GM21786 (cell line): ENCODE measurements around the gene LPAR3.
A peak's percentile ranks its signal among the peaks of the same experiment; 100 is the strongest.
"Not testable (repeated sequence)": the region's sequence is repeated elsewhere in the genome, so short reads cannot be mapped to it uniquely, and the experiment has no call there.

Experiments
- ATAC-seq: cut with Tn5 transposase; IDR thresholded peaks from one replicate; pipeline ENCODE4 v1.9.1; 2021; ENCODE audit not compliant: unreplicated experiment

Gene LPAR3

DNA sequence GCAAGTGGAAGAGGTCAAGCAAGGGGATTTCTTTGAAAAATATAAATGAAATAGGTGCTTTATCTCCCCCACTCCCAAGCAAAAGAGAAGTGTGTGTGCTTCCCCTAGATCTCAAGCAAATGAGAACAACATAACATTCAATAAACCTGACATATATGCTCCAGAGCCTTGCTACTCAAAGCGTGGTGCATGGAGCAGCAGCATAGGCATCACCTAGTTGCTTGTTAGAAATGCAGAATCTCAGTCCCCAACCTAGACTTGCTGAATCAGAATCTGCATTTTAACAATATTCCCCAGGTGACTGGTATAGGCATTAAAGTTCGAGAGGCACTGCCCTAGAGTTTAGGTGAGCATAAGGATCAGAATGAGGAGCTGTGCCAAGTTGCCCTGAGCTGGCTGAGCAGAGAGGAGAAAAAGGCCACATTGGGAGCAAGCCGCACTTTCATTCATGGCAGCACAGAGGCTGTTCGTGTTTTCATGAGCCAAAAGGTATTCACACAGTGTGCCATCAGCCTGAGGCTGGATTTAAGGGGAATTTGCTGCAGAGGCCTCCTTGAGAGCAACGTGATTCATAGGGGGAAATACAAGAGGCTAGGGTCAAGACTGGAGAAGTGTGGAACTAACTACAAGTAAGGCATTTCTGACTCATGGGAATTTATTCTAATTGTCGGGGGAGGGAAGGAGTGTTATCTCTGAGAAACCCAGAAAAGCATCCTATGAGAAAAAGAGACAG lies 14.3 kb upstream of the LPAR3 start:
- ATAC-seq: no peak

DNA sequence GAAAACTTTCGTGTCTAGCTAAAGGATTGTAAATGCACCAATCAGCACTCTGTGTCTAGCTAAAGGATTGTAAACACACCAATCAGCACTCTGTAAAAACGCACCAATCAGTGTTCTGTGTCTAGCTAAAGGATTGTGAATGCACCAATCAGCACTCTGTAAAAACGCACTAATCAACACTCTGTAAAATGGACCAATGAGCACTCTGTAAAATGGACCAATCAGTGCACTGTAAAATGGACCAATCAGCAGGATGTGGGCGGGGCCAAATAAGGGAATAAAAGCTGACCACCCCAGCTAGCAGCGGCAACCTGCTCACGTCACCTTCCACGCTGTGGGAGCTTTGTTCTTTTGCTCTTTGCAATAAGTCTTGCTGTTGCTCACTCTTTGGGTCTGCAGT lies 9.7 kb upstream of the LPAR3 start:
- ATAC-seq: not testable (repeated sequence)

DNA sequence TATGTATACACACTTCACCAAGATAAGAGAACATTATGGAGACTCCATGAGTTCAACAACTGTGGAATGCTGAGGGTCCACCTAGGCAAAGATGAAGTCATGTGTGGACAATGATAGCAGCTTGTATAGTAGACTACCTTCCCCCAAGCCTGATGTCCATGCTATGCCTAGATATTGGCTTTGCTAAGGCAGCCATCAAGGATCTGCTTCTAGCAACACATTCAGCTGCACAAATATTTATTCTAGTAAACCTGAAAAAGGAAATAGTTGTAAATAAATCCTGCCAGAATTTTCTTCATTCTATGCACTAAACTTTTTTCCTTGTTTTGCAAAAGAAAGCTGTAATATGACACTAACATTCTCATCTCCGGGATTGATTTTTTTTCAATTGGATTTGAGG lies 7.0 kb upstream of the LPAR3 start:
- ATAC-seq: no peak

DNA sequence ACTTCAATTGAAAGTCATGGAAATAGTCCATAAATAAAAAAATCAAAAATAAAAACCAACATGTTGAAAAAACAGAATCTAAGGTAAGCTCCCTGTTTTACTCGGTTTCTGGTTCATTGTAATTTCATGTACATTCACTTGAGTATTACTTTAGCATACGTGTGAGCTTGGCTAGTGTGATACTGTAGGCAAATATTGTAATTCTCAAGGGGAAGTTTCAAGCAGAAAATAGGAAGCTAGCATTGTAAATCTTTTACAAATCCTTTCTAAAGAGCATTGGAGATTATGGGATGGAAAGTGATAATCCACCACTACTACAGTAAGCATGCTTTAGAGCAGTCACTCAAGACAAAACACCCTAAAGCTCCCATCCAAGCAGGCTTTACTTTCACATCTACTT lies 3.3 kb upstream of the LPAR3 start:
- no peak for ATAC-seq

DNA sequence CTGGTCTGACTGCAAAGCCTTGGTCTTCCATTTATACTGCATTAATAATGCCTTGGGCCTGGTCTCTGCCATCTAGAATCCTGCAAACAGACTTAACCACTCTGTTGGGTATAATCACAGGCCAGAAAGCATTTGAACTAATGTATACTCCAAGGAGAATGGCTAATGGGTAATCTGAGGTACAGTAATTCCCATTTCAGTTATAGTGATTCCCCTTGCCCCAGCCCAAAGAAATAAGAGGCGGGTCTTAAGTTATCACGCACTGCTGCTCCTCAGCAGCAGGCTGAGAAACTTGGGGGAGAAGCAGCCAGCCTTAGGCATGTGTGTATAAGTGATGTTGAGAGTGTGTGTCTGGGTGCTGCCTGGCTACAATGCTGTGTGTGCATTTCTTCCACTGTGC lies 2.4 kb downstream of the LPAR3 start:
- no peak for ATAC-seq

DNA sequence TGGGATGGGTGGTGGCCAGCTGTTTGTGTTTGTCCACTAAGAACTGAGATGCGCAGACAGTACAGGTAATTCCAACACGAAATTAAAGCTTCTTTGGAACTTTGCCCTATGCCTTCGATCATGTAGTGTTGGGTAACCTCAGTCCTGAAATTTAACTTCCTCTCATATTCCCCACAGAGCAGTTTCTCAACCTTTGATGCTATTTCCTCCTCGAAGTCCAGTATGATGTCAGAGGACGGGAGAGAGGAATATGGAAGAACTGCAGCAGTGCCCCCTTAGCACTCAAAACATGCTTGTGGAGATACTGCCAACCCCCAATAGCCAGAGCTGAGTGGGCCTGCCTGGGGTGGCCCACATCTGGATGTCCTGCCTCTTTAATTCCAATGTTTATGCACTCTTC lies 3.6 kb downstream of the LPAR3 start:
- no peak for ATAC-seq

DNA sequence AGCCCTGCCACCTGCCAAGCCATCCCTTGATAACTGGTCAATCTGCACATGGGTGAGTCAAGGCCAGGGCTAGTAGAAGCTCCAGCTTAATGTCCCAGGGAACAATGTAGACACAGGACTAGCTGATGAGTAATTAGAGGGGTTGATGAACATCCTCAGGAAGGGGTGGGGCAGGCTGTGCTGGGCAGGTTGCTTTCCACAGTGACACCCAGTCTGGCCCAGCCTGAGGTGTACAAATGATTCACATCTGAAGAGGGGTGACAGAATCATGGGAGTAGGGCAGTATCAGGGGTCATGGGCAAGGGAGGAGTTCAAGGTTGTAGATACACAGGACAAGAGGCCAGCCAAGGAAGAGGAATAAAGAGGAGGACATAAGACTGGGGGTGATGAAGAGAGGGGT lies 4.3 kb downstream of the LPAR3 start:
- no peak for ATAC-seq

DNA sequence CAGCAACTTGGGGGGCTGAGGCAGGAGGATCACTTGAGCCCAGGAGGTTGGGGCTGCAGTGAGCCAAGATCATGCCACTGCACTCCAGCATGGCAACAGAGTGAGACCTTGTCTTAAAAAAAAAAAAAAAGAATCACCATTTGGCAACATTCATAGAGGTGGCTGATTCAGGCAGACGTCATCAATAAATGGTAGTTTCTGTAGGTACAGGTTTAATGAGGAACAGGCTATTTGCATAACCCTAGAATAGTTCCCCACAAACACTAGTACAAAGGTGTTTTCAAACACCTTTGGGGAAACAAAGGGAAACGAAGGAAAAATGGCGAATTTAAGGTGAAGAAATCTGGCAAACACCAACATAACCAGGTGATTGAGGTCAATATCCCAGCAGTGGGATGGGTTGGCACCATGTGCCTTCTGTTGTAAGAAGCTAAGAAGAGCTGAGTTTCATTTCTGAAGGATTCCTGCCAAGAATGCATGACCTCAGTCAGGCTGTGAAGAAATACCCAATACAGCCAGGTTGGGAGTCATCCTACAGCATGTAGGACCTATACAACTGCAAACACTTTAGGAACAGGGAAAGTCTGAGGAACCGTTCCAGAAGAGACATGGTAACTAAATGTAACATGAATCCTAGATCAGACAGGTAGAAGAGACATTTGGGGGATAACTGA lies 5.6 kb downstream of the LPAR3 start:
- no peak for ATAC-seq

DNA sequence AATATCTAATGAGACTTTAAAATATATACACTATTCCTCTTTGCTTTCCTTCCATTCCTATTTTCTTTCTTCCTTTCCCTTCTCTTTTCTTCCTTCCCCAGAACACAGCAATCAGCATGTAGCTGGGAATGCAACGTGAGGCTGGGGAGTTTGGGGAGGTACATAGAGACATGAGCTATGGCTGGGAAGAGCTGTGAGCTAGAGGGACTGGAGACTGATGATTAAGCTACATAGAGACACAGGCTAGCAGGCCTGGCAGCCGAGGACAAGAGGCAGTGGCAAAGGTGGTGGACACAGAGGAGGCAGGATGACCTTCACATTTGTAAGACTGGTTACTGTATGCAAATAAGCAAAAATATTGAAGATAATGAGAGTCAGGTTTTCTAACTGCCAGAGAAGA lies 7.5 kb downstream of the LPAR3 start:
- no peak for ATAC-seq

DNA sequence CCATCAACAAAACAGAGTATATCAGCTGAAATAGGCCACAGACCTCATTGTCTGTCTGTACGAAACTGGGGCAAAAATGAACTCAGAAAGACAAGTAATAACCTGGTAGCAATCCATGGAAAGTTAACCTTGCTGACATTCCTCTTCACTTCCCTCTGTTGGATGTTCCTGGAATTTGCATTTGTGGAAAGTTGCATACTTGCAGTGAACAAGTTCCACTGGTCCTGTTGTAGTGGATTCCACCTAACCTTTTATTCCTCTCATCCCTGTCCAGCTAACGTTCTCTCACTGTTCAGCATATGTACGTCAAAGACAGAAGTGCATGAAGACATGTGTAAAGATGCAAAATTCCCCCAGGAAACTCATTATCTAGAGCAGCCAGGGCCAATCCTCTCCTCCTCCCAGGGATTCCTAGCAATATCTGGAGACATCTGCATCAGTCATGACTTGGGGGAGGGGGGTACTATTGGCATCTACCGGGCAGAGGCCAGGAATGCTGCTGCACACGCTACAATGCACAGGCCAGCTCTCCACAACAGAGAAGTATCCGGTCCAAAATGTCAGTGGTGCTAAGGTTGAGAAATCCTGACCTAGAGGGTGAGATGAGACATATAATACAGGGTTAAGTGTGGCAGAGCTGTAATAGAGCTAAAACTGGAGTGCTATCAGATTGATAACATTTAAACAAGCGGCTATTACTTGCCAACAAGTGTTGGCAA lies 8.2 kb downstream of the LPAR3 start:
- no peak for ATAC-seq

DNA sequence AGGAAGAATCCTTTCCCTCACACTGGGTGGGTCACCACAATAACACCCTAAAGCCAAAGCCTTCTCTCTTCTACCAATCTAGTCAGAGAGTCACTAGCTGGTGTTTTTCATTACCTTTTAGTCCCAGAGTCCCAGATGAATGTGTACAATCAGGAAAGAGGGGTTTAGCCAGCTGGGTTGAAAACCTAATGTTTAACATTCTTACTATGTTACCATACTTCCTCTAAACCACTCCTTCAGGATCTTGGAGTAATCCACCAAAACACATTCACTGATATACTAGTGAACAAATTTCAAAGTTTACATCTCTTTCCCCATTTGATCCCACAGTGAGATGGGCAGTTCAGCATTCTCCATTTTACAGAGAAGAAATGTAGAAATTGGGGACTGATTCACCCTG lies 9.7 kb downstream of the LPAR3 start:
- ATAC-seq: no peak

DNA sequence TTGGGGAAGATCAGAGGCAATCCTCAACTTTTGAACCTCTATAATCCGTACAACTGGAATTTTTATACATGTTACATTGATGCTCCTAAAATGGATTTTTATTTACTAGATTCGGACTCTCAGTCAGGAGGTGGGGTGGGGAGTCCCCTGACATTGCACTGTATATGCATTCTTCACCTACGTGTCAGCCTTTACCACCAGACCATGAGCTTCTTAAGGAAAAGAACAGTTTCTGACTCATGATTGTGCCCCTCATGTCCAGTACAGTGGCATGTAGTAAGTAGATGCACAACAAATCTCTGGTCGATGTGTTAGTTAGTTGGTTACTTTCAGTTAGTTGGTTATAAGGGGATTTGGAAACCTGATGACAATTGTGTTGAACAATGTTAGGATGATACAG lies 15.4 kb downstream of the LPAR3 start:
- no peak for ATAC-seq

DNA sequence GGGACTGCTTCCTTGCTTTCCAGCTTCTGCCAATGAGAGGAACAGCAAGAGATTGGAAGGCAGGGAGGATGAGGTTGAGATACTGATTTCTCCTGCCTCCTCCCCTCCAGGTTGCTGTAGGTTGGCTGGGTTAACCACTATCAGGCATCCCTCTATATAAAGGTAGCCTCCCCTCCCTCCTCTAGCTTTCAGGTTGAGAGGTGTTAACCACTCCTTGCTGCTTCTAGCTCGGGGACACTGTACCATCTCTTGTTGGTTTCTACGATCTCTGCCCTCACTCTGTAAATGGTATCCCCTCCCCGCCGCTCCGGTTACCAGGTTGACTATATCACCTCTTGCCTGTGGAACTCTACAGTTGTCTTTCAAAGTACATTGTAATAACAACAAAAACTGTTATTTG lies 16.7 kb downstream of the LPAR3 start:
- no peak for ATAC-seq

DNA sequence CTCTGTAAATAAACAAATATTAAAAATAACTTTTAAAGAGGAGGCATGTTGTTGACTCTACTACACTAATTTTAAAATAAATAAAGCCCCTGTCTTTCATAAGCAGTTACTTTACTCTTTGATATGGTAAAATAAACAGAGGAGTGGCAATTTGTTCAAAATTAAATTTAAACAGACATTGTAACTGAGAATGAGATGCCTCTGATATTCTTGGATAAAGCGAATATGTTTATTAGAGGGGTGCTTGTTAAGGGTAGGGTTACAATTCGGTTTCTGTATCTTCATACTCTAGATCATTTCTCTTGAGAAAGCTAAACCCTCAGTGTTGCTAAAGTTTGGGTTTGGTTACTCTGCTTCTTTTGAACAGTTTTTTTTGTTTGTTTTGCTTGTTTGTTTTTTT lies 19.6 kb downstream of the LPAR3 start:
- no peak for ATAC-seq

DNA sequence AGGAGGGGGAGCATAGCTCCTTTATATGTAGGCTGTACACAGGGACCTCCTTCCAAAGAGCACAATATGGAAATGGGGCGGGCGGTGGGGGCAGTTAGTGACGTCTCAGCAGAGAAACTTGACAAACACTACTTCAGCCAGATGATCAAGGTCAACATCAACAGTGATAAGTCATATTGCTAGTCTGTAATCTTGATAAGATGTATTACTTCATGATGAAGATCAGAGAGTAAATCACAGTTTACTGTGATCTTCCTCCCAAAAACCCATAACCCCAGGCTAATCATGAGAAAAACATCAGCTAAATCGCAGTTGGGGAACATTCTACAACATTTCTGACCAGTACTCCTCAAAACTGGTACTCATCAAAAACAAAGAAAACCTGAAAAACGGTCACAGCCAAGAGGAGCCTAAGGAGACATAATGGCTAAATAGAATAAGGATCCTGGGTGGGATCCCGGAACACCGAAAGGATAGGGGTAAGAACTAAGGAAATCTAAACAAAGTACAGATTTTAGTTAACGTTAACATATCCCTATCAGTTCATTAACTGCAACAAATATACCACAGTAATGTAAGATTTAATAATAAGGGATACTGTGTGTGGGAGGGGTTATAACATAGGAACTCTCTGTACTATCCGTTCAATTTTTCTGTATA lies 20.2 kb downstream of the LPAR3 start:
- ATAC-seq: no peak

DNA sequence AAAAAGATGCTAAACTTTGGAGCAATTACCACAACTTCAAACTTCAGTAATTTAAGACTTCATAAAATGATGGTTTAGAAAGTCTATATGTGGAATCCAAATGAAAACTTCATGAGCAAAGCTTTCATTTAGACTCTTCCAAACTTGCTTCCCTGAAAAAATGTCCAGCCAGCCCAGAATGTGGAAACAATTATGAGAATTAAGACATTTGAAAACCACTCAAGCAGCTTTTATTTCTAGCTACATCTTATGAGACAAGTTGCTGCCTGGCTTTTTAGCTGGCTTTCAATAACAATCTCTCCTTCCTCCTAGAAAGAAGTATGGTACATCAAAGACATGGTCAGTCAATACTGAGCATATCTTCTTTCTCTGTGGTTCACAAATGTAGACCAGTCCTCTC lies 21.8 kb downstream of the LPAR3 start:
- ATAC-seq: no peak

DNA sequence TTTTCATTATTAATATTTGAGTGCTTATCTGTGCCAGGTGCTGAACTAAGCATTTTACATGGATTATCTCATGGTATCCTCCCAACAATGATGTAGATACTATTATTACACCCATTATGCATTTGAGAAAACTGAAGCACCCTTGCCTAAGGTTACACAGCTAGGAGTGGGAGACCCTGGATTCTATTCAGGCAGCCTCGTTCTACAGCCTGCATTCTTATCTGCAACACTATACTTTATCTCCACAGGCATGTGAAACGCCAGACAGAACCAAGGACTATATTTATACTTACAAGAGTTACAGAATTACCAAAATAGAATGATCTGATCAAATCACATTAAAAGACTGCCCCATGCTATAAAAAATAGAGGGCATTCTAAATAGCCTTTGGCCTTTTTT lies 22.4 kb downstream of the LPAR3 start:
- ATAC-seq: no peak

DNA sequence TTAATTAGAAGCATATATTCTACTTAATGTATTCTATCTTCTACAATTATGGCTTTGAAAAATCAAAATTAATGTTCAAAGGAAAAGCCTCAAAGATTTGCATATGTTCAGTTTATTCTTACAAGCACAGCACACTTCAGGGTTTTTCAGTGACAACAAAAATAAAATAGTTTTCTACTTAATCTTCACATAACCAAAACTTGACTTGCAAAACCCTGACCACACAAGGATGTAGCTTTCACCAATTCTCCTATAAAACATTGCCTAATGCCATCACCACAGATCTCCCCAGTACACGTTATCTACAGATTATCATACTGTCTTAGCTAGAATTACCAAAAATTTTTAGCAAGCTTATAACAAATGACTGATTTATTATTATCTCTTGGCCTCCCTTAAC lies 23.3 kb downstream of the LPAR3 start:
- no peak for ATAC-seq

DNA sequence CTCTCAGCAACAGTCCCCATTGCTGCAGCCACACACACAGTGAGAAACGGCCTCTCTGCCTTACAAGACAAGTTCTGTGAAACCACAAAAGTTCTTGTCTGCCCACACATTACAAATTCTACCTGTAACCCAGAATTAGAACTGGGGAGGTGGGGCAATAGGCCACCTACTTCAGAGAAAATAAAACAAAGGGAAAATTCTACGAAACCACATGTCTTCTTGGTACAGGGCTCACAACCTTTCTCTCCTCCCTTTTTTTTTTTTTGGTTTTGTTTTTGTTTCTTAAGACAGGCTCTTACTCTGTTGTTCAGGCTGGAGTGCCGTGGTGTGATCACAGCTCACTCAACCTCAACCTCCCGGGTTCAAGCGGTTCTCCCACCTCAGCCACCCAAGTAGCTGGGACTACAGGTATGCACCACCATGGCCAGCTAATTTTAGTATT lies 30.2 kb downstream of the LPAR3 start:
- peak; percentile 92 for ATAC-seq

DNA sequence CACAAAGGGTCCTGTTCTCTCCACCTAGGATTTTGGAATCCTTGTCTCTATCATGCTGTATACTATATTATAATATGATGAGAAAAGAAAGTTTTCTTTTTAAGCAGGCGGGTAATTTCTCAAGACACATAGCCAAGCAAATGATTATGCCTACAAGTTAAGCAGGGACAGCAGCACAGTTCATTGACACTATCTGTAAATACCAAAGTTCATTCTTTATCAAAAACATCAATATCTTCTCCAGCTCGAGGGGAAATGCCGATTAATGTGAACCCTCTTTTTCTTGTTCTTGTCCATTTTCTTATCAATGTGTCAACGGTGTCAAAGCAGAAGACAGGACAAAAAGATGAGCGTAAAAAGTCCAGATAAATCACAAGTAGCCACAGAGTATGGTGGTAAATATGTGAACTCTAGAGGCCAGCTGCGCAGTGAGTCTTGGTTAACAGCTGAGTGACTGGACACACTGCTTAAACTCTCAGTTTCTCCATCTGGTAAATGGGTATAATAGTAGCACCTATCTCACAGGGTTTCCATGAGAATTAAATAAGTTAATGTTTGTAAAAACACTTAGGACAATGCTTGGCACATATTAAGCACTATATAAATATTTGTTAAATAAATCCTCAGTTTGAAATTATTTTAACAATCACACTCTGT lies 30.9 kb downstream of the LPAR3 start:
- no peak for ATAC-seq

DNA sequence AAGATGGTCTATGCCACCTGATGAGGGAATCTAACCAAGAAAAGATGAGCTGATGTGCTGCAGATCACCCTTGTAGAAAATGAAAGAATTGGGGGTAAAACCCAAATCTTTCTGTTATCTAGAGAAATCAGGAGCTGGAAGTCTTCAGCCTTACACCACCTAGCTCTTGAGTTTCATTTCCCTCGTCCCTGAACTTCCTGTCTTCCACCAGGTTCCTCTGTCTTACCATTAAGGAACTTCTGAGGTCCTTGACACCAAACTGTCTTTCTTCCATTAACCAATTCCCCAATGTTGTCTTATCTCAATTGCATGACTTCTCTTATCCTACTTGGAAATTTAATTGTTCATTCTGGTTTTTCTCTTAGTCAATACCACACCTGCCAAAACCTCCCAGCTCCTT lies 31.5 kb downstream of the LPAR3 start:
- no peak for ATAC-seq
